Measurements from ENCODE around the gene CHPF2.

The CHPF2 gene

GRCh38 chr7:151247611-151248345 is 15.5 kb downstream of the CHPF2 start:
- no peak for DNase-seq

- no peak for DNase-seq
These were observed 16.2 kb downstream of the CHPF2 start, which contains the start of gene SMARCD3 for GRCh38 chr7:151248346-151249033. Gene SMARCD3 (minus strand): TSS chr7:151248694. CDS start chr7:151248562, 132 bp downstream.

GRCh38 chr7:151249034-151249731 is 16.9 kb downstream of the CHPF2 start:
- DNase-seq, result no peak

- DNase-seq, result no peak
These were observed 17.4 kb downstream of the CHPF2 start for GRCh38 chr7:151249732-151250072.

- no peak for DNase-seq
These were observed 18.2 kb downstream of the CHPF2 start for GRCh38 chr7:151250181-151251132.

GRCh38 chr7:151251328-151251688 is 19.0 kb downstream of the CHPF2 start:
- DNase-seq, result no peak

- no peak for DNase-seq
These were observed 19.6 kb downstream of the CHPF2 start for GRCh38 chr7:151251689-151252560.

GRCh38 chr7:151252561-151252835 is 20.2 kb downstream of the CHPF2 start:
- no peak for DNase-seq

- DNase-seq, result no peak
These were observed 20.9 kb downstream of the CHPF2 start for GRCh38 chr7:151252961-151253711.

- DNase-seq, result no peak
These were observed 22.0 kb downstream of the CHPF2 start for GRCh38 chr7:151254316-151254715.

- no peak for DNase-seq
These were observed 22.6 kb downstream of the CHPF2 start for GRCh38 chr7:151254851-151255250.

- DNase-seq, result no peak
These were observed 23.1 kb downstream of the CHPF2 start for GRCh38 chr7:151255390-151255789.

GRCh38 chr7:151256410-151257045 is 24.2 kb downstream of the CHPF2 start:
- DNase-seq, result no peak

- no peak for DNase-seq
These were observed 25.7 kb downstream of the CHPF2 start for GRCh38 chr7:151257990-151258389.

- DNase-seq, result no peak
These were observed 28.2 kb downstream of the CHPF2 start for GRCh38 chr7:151260471-151260870.

GRCh38 chr7:151260883-151261282 is 28.6 kb downstream of the CHPF2 start:
- DNase-seq, result no peak

- DNase-seq, result no peak
These were observed 29.2 kb downstream of the CHPF2 start for GRCh38 chr7:151261529-151261928.

- no peak for DNase-seq
These were observed 32.3 kb downstream of the CHPF2 start for GRCh38 chr7:151264615-151265014.

- DNase-seq, result no peak
These were observed 33.2 kb downstream of the CHPF2 start for GRCh38 chr7:151265351-151265931.

GRCh38 chr7:151269511-151269910 is 37.2 kb downstream of the CHPF2 start:
- DNase-seq, result no peak
